IMR-90 (cell line): Measurements from ENCODE around the gene MOB3B. TPM values are rescaled to one million over a fixed set of nuclear protein-coding genes. Genes with fewer than 3 reads are reported as not detected.
A peak's percentile ranks its signal among the peaks of the same experiment; 100 is the strongest.

Source experiments
- ATAC-seq: fragments of 200-7000 bp; cut with Tn5 transposase; 2 replicates; pipeline ENCODE4 v1.9.1; 2020; ENCODE audit warnings: low read depth, mild to moderate bottlenecking, moderate library complexity
- BruUV-seq: library from RNA; stranded (reverse); fragments of 400-500 nt; replicated peaks from 2 replicates; lab custom pipeline; 2021; lab: Mats Ljungman, UMichigan
- CTCF ChIA-PET: fragments of 300-600 bp; formaldehyde crosslinking; extraction: SDS; loops from one replicate; lab custom pipeline; 2021; ENCODE audit warnings: antibody characterized with exemption; lab: Yijun Ruan, JAX
- POLR2A ChIA-PET: fragments of 300-600 bp; sonication (Branson Sonifier 250); formaldehyde crosslinking; loops from one replicate; lab custom pipeline; 2022; ENCODE audit warnings: antibody characterized with exemption; ENCODE audit not compliant: unreplicated experiment; lab: Charles Lee
- DNase-seq: peaks from one replicate; pipeline ENCODE4 v3.0.0; 2013
- H2AFZ ChIP-seq: replicated peaks from 2 replicates; pipeline ENCODE3; 2013; ENCODE audit warnings: low read length, mild to moderate bottlenecking; ENCODE audit not compliant: poor library complexity
- H2AK5ac ChIP-seq: 2 replicates; pipeline ENCODE4 v1.6.1; 2013; ENCODE audit warnings: low read depth, low read length, inconsistent platforms
- H2AK9ac ChIP-seq: replicated peaks from 2 replicates; pipeline ENCODE3; 2013; ENCODE audit warnings: mild to moderate bottlenecking, low read depth, low read length, moderate library complexity; ENCODE audit not compliant: poor library complexity
- H2BK120ac ChIP-seq: 2 replicates; pipeline ENCODE4 v1.6.1; 2013; ENCODE audit warnings: low read depth, low read length, inconsistent platforms
- H2BK15ac ChIP-seq: 3 replicates; pipeline ENCODE4 v1.6.1; 2013; ENCODE audit warnings: low read depth, low read length, inconsistent platforms
- H2BK20ac ChIP-seq: 2 replicates; pipeline ENCODE4 v1.6.1; 2013; ENCODE audit warnings: low read depth, mild to moderate bottlenecking, inconsistent platforms, low read length, moderate library complexity
- H2BK5ac ChIP-seq: 2 replicates; pipeline ENCODE4 v1.6.1; 2013; ENCODE audit warnings: mild to moderate bottlenecking, low read depth, low read length, inconsistent platforms; ENCODE audit not compliant: poor library complexity, severe bottlenecking
- H3K14ac ChIP-seq: replicated peaks from 2 replicates; pipeline ENCODE4 v1.6.1; 2013; ENCODE audit warnings: low read depth, low read length, inconsistent platforms
- H3K18ac ChIP-seq: 2 replicates; pipeline ENCODE4 v1.6.1; 2013; ENCODE audit warnings: low read depth, low read length, control low read depth
- H3K23ac ChIP-seq: 2 replicates; pipeline ENCODE4 v1.6.1; 2013; ENCODE audit warnings: low read depth, low read length, inconsistent platforms
- H3K27ac ChIP-seq: 2 replicates; pipeline ENCODE4 v1.5.1; 2013; ENCODE audit warnings: mild to moderate bottlenecking, control low read depth, low read length; ENCODE audit not compliant: insufficient read depth
- H3K27me3 ChIP-seq: 2 replicates; pipeline ENCODE4 v1.6.1; 2013; ENCODE audit warnings: low read length; ENCODE audit not compliant: control insufficient read depth, insufficient read depth
- H3K36me3 ChIP-seq: 2 replicates; pipeline ENCODE4 v1.6.1; 2013; ENCODE audit warnings: low read length, mixed read lengths; ENCODE audit not compliant: control insufficient read depth, insufficient read depth
- H3K4ac ChIP-seq: 2 replicates; pipeline ENCODE4 v1.6.1; 2013; ENCODE audit warnings: low read depth, low read length, inconsistent platforms
- H3K4me1 ChIP-seq: 2 replicates; pipeline ENCODE4 v1.6.1; 2013; ENCODE audit warnings: low read length, mixed read lengths; ENCODE audit not compliant: control insufficient read depth, insufficient read depth
- H3K4me2 ChIP-seq: 2 replicates; pipeline ENCODE4 v1.6.1; 2013; ENCODE audit warnings: low read depth, mild to moderate bottlenecking, control low read depth, low read length, moderate library complexity
- H3K4me3 ChIP-seq: 2 replicates; pipeline ENCODE4 v1.5.1; 2013; ENCODE audit warnings: low read depth, mild to moderate bottlenecking, control low read depth, low read length, moderate library complexity; ENCODE audit not compliant: insufficient read depth
- H3K56ac ChIP-seq: 2 replicates; pipeline ENCODE4 v1.6.1; 2013; ENCODE audit warnings: low read length, inconsistent platforms; ENCODE audit not compliant: insufficient read depth; ENCODE audit errors: extremely low read depth
- H3K79me1 ChIP-seq, 2 experiments: 2 replicates each; pipeline ENCODE4 v1.6.1; 2013; ENCODE audit warnings: low read length in 2 of 2, inconsistent platforms in 1 of 2, low read depth in 1 of 2
- H3K9ac ChIP-seq: 2 replicates; pipeline ENCODE4 v1.6.1; 2013; ENCODE audit warnings: low read depth, low read length, control low read depth
- H3K9me1 ChIP-seq: 2 replicates; pipeline ENCODE4 v1.6.1; 2013; ENCODE audit warnings: low read length, inconsistent platforms; ENCODE audit not compliant: insufficient read depth
- H3K9me3 ChIP-seq: 2 replicates; pipeline ENCODE4 v1.6.1; 2013; ENCODE audit warnings: low read length; ENCODE audit not compliant: control insufficient read depth, insufficient read depth
- H4K20me1 ChIP-seq: 2 replicates; pipeline ENCODE4 v1.6.1; 2013; ENCODE audit warnings: low read length, inconsistent platforms; ENCODE audit not compliant: insufficient read depth
- H4K5ac ChIP-seq: 2 replicates; pipeline ENCODE4 v1.6.1; 2013; ENCODE audit warnings: mild to moderate bottlenecking, low read depth, low read length, control low read depth
- H4K8ac ChIP-seq, 2 experiments: 2 replicates each; pipeline ENCODE4 v1.6.1; 2013; ENCODE audit warnings: low read depth in 2 of 2, low read length in 2 of 2, control low read depth in 1 of 2, inconsistent platforms in 1 of 2
- H4K91ac ChIP-seq: 2 replicates; pipeline ENCODE4 v1.6.1; 2013; ENCODE audit warnings: low read depth, low read length, inconsistent platforms; ENCODE audit not compliant: insufficient read depth
- ELK1 ChIP-seq: fragments of 150-350 bp; IDR thresholded peaks from 2 replicates; pipeline ENCODE4 v1.6.1; 2016; ENCODE audit warnings: low read depth, mild to moderate bottlenecking, low read length, moderate library complexity, borderline replicate concordance
- WGBS, 2 experiments: methylation state at CpG; one replicate each; pipeline versions ENCODE4 v1.1.5 to v1.1.7; 2013; ENCODE audit warnings: missing lambda C conversion rate in 2 of 2; ENCODE audit not compliant: insufficient read length in 1 of 2; ENCODE audit errors: extremely low coverage in 2 of 2; 5-methylcytosine and 5-hydroxymethylcytosine counted together
- dilution Hi-C: fragments of 300-500 bp; cut with HindIII; formaldehyde crosslinking; loops from one replicate; pipeline ENCODE4 v1.14.3; 2018; ENCODE audit warnings: low sequenced_read_pairs; ENCODE audit not compliant: unreplicated experiment
- in situ Hi-C: fragments of 300-500 bp; cut with MboI; formaldehyde crosslinking; loops from 3 replicates; pipeline ENCODE4 v1.14.3; 2019; ENCODE audit warnings: low sequenced_read_pairs, inconsistent platforms, mixed read lengths
- intact Hi-C: fragments of 100-400 bp; cut with micrococcal nuclease; formaldehyde crosslinking; loops from 2 replicates; pipeline ENCODE4 v1.10.0; 2022
- polyA plus RNA-seq, 3 experiments: library from polyadenylated mRNA; depleted of rRNA; stranded (reverse); fragments of >200 nt; gene quantifications; 2 replicates each; pipeline ENCODE4 v1.2.3, GENCODE V29; 2012; ENCODE audit warnings: low replicate concordance in 1 of 3
- total RNA-seq: library from RNA; depleted of rRNA; stranded (reverse); fragments of >200 nt; gene quantifications from 2 replicates; pipeline ENCODE4 v1.2.3, GENCODE V29; 2012

Gene MOB3B
- total and polyA plus RNA-seq, 2 of the 4 experiments (the other 2 are of a cell fraction) = under 0.01 to 0.02 TPM

GRCh38 chr9:27393054-27393846 lies 136.4 kb downstream of the MOB3B start:
- Histone ChIP-seq H3K9ac (no peak overlapping the region), H3K14ac (no peak overlapping the region), H2BK120ac (no peak overlapping the region), H2AK5ac (no peak overlapping the region), H2AFZ (no peak overlapping the region), H2BK15ac (no peak overlapping the region), H3K18ac (no peak overlapping the region), H3K4me1 (no peaks in the 10 kb centered on the region), H3K79me1 (no peaks in the 10 kb centered on the region), H3K23ac (no peak overlapping the region), H3K4me2 (no peak overlapping the region), H4K20me1 (no peaks in the 10 kb centered on the region), H3K4me3 (no peak overlapping the region), H4K8ac (no peak overlapping the region), H3K9me3 (no peaks in the 10 kb centered on the region), H4K5ac (no peak overlapping the region), H2BK5ac (no peak overlapping the region), H3K27ac (no peak overlapping the region), H3K4ac (no peak overlapping the region), H4K91ac (no peak overlapping the region), H3K36me3 (no peaks in the 10 kb centered on the region), H2BK20ac (no peak overlapping the region), H3K56ac (no peak overlapping the region), H2AK9ac (no peak overlapping the region), H3K9me1 (no peaks in the 10 kb centered on the region), H3K27me3 (no peaks in the 10 kb centered on the region)
- CTCF ChIA-PET = interaction anchor here (0.6 kb wide), 2 partner anchors 198 to 1872 kb away, joined by 3 to 4 read pairs; no protein-coding TSS in a partner anchor
- ATAC-seq (peak; percentile 59), DNase-seq (no peak)
- intact Hi-C loops = loop anchor here (2.0 kb wide), 1 partner anchor 20 kb away; no protein-coding TSS in a partner anchor
- in situ Hi-C loops = no loop called here
- BruUV-seq = no TSS peak
- dilution Hi-C loops = no loop called here
- TF ChIP-seq ELK1 = no peak
- WGBS, 2 experiments = 14% methylated on average over 1 of the region's 6 CpGs; no CpG with 5 or more reads in 1 of the 2 experiments
- POLR2A ChIA-PET = no interaction called here
